HG03432 (cell line): Measurements from ENCODE around the gene APOC1.
"Not testable (repeated sequence)": the region's sequence is repeated elsewhere in the genome, so short reads cannot be mapped to it uniquely, and the experiment has no call there.

Experiments used
- ATAC-seq: cut with Tn5 transposase; IDR thresholded peaks from one replicate; pipeline ENCODE4 v1.9.1; 2021; ENCODE audit warnings: mild to moderate bottlenecking, moderate library complexity; ENCODE audit not compliant: unreplicated experiment

APOC1 gene

DNA sequence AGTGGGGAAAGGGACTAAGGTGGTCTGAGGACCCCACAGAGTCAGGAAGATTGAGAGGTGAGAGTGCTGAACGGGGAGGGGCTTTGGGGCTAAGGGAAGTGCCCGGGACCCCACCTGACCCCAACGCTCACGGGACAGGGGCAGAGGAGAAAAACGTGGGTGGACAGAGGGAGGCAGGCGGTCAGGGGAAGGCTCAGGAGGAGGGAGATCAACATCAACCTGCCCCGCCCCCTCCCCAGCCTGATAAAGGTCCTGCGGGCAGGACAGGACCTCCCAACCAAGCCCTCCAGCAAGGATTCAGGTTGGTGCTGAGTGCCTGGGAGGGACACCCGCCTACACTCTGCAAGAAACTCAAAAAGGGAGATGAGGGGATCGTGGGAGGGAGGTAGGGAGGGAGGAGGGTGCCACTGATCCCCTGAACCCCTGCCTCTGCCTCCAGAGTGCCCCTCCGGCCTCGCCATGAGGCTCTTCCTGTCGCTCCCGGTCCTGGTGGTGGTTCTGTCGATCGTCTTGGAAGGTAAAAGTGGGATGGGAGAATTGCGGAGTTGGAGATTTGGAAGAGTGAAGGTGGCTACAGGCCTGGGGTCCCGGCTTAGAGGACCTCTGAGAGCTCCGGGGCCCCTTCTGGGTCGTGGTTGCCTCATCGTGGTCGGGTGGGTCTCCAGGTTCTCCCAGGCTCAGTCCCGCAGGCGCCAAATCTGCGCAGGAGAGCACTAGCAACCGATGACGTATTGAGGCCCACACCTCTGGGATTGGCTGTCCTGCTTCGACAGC is at the start of gene APOC1:
Gene APOC1 (plus strand): TSS at position 176 of the 774 bp plus-strand sequence. CDS start 284 bp downstream, at position 460.
- ATAC-seq, result peak; percentile 89

DNA sequence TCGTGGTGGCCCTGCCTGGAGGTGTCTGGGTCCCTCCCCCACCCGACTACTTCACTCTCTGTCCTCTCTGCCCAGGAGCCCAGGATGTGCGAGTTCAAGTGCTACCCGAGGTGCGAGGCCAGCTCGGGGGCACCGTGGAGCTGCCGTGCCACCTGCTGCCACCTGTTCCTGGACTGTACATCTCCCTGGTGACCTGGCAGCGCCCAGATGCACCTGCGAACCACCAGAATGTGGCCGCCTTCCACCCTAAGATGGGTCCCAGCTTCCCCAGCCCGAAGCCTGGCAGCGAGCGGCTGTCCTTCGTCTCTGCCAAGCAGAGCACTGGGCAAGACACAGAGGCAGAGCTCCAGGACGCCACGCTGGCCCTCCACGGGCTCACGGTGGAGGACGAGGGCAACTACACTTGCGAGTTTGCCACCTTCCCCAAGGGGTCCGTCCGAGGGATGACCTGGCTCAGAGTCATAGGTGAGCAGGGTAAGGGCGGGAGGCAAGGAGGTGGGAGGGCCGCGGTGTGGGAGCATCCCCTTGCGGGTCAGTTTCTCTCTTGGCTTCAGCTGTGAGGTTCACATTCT is 49.1 kb upstream of the APOC1 start:
- ATAC-seq, result no peak

DNA sequence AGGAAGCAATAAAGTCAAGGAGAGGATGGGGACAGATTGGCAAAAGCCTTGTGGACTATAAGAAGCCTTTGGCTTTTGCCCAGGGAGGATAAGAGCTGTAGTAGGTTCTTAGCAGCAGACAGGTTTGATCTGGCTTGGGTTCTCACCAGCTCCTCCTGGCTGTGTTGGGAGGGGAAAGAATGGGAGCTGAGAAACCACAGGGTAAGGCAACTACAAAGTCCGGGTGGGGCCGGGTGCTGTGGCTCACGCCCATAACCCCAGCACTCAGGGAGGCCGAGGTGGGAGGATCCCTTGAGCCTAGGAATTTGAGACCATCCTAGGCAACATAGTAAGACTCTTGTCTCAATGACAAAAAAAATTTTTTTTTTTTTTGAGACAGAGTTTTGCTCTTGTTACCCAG is 47.7 kb upstream of the APOC1 start:
- no peak for ATAC-seq

DNA sequence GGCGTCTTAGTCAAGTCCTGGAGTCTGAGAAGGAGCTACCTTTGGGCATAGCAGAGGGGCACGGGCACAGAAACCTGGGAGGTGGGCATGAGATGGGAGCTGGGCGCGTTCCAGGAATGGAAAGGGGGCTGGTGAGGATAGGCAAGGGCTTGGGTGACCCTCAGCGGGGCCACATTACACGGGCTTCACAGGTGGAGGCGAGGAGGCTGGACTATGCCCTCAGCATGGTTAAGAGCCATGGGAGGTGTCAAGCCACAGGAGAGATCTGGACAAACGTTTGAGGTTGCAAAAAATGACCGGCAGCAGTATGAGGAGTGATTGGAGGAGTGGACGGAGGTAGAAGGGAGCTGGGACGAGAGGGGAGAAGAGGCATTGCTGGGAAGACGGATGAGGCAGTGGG is 46.8 kb upstream of the APOC1 start:
- ATAC-seq, result no peak

DNA sequence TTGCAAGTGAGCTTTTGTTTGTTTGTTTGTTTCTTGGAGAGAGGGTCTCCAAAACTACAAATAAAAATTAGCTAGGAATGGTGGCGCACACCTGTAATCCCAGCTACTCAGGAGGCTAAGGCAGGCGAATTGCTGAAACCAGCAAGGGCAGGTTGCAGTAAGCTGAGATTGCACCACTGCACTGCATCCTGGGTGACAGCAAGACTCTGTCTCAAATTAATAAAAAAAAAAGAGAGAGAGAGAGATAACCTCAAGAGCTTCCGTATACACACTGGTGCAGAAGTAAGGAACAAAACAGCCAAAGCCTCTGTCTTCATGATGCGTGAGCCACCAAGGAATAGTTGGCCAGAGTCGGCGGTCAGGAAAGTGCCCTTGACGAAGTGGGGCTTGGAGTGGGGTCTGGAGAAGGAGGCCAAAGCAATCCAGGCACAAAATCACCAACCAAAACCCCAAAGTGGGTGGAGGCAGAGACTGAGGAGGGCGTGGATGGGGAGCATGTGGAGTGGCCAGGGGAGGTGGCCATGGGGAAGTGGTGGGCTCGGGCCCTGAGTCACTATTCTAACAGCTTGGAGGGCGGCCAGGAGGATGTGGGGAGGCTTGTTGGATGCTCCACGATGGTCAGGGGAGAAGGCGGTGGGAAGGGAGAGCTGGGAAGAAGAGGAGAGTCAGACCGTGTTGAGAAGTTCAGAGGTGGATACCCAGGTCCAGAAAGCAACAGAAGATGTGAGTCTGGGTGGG is 44.5 kb upstream of the APOC1 start:
- ATAC-seq, result no peak

DNA sequence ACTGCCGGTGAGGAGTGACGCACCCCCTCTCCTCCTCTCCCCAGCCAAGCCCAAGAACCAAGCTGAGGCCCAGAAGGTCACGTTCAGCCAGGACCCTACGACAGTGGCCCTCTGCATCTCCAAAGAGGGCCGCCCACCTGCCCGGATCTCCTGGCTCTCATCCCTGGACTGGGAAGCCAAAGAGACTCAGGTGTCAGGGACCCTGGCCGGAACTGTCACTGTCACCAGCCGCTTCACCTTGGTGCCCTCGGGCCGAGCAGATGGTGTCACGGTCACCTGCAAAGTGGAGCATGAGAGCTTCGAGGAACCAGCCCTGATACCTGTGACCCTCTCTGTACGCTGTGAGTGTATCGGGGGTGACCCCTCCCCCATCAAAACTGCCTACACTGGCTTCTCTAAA is 42.6 kb upstream of the APOC1 start:
- no peak for ATAC-seq

DNA sequence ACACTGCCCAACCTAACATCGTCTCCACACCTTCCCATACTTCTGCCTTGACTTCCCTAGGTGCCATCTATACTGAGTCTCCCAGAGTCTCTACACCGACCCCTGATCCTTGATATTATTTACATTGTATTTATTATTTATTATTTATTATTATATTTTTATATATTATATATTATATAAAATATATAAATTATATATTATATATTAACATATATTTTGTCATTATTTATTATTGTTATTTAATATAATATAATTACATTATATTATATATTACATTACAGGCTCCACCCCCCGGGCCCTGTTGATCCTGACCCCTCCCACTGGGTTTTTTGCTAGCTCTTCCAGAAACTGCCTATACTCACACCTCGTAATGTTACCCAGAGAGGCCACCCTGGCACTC is 41.7 kb upstream of the APOC1 start:
- no peak for ATAC-seq

DNA sequence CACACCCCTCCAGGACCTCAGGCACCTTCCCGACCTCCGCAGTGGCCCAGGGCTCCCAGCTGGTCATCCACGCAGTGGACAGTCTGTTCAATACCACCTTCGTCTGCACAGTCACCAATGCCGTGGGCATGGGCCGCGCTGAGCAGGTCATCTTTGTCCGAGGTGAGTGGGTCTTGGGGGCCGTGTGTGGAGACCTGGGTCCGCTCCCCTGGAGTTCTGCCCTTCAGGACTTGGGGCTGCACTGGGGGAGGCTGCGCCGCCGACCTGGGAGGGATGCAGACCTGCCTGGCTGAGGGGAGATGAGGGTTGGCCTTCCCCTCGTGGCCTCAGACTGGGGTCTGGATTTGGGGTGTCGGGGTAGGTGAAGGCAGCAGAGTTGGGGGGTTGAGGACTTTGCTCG is 40.1 kb upstream of the APOC1 start:
- ATAC-seq, result no peak

DNA sequence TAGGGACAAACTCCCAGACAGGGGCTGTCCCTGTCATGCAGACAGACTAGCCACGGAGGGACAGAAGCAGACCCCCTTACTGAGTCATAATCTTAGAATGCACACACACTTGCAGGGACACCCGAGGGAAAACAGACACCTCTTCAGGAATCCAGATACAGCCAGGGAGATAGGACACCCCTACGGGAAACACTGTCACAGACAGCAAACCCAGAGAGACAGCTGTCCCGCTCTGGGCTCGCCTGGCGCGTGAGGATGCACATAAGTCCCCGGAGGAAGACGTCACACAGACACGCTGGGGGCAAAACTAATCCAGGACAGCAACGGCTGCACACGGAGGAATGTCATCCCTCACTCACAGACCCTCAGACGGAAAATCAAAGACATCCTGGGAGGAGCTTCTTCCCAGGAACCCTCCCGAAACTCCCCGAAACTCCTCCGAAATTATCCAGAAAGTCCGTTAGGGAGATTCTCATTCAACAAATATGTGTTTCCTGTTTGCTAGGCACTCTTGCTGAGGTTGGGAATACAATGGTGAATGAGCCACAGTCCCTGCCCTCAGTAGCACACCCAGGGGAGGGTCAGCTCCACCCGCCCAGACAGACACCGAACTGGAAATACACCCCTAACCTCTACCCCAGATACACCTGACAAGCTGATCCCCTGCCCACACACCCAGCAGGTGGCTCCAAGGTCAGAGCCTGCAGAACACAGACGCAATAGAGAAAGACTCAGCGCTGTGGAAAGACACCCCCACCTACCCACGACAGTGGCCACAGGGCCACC is 38.5 kb upstream of the APOC1 start:
- no peak for ATAC-seq

DNA sequence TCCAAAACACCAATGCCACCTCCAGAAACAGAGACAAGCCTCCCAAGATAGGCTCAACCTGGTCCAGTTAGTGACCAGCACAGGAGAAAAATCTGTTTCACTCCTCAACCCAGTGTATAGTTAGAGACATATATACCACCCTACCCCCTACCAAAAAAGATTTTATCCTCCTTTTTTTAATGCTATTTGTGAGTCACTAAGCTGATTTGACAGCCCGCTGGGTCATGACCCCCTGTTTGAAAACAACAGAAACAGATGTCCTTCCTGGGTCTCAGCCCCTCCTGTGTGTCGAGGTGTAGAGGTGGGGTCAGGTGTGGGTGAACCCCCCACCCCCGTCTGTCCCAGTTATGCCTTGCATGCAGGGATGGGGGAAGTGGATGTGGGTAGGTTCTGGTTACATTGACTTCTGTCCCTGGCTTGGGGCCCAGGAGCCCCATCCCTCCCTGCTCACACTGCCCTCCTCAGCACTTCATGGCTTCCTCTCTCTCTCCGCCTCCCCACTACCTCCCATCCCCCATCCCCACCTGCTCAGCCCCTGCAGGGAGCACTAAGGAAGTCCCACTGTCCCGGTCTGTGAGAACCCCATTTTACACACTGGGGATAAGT is 37.4 kb upstream of the APOC1 start:
- ATAC-seq, result no peak

DNA sequence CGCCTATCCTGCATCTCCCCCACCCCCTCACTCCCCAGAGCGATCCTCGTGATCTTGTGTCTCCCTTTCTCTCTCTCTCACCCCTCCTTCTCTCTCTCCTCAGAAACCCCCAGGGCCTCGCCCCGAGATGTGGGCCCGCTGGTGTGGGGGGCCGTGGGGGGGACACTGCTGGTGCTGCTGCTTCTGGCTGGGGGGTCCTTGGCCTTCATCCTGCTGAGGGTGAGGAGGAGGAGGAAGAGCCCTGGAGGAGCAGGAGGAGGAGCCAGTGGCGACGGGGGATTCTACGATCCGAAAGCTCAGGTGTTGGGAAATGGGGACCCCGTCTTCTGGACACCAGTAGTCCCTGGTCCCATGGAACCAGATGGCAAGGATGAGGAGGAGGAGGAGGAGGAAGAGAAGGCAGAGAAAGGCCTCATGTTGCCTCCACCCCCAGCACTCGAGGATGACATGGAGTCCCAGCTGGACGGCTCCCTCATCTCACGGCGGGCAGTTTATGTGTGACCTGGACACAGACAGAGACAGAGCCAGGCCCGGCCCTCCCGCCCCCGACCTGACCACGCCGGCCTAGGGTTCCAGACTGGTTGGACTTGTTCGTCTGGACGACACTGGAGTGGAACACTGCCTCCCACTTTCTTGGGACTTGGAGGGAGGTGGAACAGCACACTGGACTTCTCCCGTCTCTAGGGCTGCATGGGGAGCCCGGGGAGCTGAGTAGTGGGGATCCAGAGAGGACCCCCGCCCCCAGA is 36.1 kb upstream of the APOC1 start:
- no peak for ATAC-seq

DNA sequence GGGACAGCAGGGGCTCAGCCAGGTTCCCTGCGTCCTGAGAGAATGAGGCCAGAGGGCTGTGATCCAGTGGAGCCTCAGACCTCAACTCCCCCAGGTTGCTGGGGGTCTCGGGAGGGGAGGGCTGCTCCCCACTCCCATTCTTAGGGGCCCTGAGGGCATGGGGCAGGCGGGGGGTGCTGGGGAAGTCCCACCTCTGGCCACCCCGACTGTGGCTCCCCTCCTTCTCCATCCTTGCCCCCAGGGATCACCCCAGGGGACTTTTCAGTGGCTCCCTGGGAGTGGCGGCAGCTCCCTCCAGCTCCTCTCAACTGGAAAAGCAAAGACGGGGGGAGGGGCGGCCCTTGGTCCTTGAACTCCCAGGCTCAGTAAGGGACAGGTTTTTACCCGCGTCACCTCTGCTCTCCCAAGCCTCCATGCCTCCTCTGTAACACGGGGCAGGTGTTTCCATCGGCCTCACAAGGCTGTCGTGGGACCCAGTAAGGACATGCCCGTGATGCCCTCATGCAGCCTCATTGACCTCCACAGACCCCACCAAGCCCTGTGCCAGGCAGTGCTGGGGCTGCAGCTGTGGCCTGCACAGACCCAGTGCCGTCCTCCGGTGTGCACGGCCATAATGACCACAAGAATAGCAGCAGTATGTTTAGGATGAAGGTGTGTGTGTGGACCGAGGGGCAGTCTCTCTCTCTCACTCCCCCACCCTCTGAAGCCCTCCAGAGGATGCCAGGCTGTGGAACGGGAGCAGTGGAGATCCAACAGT is 34.9 kb upstream of the APOC1 start:
- no peak for ATAC-seq

DNA sequence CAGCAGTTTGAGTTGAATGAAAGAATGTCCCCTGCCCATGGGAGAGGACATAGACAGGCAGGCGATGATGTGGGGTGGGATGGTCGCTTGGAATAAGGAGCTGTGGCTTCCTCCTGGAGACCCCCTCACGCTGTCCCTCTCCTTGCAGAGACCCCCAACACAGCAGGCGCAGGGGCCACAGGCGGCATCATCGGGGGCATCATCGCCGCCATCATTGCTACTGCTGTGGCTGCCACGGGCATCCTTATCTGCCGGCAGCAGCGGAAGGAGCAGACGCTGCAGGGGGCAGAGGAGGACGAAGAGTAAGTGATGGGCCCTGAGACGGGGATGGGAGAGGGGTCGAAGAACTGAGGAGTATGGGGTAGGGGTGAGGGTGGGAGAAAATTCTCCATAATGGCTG is 32.3 kb upstream of the APOC1 start:
- no peak for ATAC-seq

DNA sequence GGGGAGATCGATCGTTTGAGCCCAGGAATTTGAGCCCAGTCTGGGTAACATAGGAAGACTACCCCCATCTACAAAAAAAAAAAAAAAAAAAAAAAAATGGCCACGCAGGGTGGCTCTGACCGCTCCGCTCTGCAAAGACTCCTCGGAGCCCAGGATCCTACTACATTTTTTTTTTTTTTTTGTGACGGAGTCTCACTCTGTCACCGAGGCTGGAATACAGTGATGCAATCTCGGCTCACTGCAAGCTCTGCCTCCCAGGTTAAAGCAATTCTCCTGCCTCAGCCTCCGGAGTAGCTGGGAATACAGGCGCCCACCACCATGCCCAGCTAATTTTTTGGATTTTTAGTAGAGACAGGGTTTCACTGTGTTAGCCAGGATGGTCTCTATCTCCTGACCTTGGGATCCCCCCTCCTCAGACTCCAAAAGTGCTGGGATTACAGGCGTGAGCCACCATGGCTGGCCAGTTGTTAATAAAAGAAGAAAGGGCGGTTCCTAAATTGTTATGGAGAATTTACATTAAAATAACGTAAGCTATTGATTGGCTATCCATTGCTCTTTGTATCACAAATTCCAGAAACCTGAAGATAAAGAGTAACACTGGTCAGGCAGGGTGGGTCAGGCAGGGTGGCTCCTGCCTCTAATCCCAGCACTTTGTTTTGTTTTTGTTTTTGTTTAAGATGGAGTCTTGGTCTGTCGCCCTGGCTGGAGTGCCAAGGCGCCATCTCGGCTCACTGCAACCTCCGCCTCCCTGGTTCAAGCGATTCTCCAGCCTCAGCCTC is 31.6 kb upstream of the APOC1 start:
- not testable (repeated sequence) for ATAC-seq

DNA sequence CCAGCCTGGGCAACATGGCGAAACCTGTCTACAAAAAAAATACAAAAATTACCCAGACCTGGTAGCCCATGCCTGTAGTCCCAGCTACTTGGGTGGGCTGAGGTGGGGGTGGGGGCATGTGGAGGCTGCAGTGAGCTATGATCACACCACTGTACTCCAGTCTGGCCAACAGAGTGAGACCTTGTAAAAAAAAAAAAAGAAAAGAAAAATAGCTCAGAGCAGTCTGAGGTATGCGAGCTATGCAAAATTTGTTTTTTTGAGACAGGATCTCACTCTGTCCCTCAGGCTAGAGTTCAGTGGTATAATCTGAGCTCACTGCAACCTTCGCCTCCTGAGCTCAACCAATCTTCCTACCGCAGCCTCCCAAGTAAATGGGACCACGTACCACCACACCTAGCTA is 30.5 kb upstream of the APOC1 start:
- ATAC-seq, result no peak

DNA sequence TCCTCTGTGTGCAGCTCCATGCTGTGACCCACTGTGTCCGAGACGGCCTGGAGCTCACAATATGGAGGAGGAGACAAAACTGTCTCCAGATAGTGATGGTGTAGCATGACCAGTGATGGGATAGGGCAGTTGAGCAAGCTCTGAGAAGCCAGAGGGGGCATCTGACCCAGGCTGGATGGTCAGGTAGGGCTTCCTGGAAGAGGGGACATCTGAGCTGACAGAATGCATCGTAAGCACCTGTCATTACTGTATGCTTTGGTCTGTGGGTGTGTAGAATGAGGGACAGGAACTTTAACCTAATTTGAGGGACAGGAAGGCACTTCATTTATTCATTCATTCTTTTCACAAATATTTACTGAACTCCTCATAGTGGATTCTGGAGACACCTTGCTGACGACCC is 29.8 kb upstream of the APOC1 start:
- ATAC-seq, result no peak

DNA sequence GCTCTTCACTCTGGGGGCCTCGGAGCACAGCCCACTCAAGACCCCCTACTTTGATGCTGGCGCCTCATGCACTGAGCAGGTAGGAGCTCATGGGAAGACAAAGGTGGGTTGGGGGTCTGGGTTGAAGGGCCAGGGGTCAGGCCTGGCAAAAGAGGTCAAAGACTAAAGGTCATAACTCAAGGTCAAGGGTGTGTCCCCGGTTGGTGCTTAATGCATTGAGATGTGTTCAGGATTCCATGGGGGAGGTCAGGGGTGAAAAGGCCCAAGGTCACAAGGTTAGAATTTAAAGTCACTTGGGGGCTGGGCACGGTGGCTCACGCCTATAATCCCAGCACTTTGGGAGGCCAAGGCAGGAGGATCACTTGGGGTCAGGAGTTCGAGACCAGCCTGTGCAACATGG is 28.3 kb upstream of the APOC1 start:
- ATAC-seq, result no peak

DNA sequence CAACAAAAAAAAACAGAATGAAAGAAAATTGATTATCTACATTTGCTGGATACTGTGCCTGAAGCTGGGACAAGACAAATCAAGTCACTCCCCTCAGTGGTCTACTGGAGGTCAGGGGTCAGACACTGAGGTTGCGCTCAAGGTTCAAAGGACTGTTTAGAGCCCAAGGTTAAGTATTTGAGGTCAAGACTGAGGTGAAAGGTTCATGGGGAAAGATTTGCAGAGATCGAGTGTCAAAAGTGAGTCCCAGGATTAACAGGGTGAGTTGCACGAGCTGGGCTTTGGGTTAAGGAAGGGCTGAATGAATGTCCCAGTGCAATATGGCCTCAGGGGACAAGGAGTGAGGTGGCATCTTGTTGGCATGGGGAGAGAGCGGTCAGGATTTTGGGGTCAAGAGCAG is 26.8 kb upstream of the APOC1 start:
- no peak for ATAC-seq

DNA sequence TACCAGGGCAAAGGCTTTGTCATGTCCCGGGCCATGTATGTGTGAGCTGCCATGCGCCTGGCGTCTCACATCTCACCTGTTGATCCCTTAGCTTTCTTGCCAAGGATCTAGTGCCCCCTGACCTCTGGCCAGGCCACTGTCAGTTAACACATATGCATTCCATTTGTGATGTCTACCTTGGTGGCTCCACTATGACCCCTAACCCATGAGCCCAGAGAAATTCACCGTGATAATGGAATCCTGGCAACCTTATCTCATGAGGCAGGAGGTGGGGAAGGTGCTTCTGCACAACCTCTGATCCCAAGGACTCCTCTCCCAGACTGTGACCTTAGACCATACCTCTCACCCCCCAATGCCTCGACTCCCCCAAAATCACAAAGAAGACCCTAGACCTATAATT is 26.1 kb upstream of the APOC1 start:
- ATAC-seq, result not testable (repeated sequence)
